IMR-90 (cell line): ENCODE measurements around the gene AUTS2. TPM values are rescaled to one million over a fixed set of nuclear protein-coding genes. Genes with fewer than 3 reads are reported as not detected.

Source experiments
- ATAC-seq: fragments of 200-7000 bp; cut with Tn5 transposase; 2 replicates; pipeline ENCODE4 v1.9.1; 2020; ENCODE audit warnings: low read depth, mild to moderate bottlenecking, moderate library complexity
- BruUV-seq: library from RNA; stranded (reverse); fragments of 400-500 nt; replicated peaks from 2 replicates; lab custom pipeline; 2021; lab: Mats Ljungman, UMichigan
- CTCF ChIA-PET: fragments of 300-600 bp; formaldehyde crosslinking; extraction: SDS; loops from one replicate; lab custom pipeline; 2021; ENCODE audit warnings: antibody characterized with exemption; lab: Yijun Ruan, JAX
- POLR2A ChIA-PET: fragments of 300-600 bp; sonication (Branson Sonifier 250); formaldehyde crosslinking; loops from one replicate; lab custom pipeline; 2022; ENCODE audit warnings: antibody characterized with exemption; ENCODE audit not compliant: unreplicated experiment; lab: Charles Lee
- DNase-seq: peaks from one replicate; pipeline ENCODE4 v3.0.0; 2013
- H2AFZ ChIP-seq: replicated peaks from 2 replicates; pipeline ENCODE3; 2013; ENCODE audit warnings: low read length, mild to moderate bottlenecking; ENCODE audit not compliant: poor library complexity
- H2AK5ac ChIP-seq: 2 replicates; pipeline ENCODE4 v1.6.1; 2013; ENCODE audit warnings: low read depth, low read length, inconsistent platforms
- H2AK9ac ChIP-seq: replicated peaks from 2 replicates; pipeline ENCODE3; 2013; ENCODE audit warnings: mild to moderate bottlenecking, low read depth, low read length, moderate library complexity; ENCODE audit not compliant: poor library complexity
- H2BK120ac ChIP-seq: 2 replicates; pipeline ENCODE4 v1.6.1; 2013; ENCODE audit warnings: low read depth, low read length, inconsistent platforms
- H2BK15ac ChIP-seq: 3 replicates; pipeline ENCODE4 v1.6.1; 2013; ENCODE audit warnings: low read depth, low read length, inconsistent platforms
- H2BK20ac ChIP-seq: 2 replicates; pipeline ENCODE4 v1.6.1; 2013; ENCODE audit warnings: low read depth, mild to moderate bottlenecking, inconsistent platforms, low read length, moderate library complexity
- H2BK5ac ChIP-seq: 2 replicates; pipeline ENCODE4 v1.6.1; 2013; ENCODE audit warnings: mild to moderate bottlenecking, low read depth, low read length, inconsistent platforms; ENCODE audit not compliant: poor library complexity, severe bottlenecking
- H3K14ac ChIP-seq: replicated peaks from 2 replicates; pipeline ENCODE4 v1.6.1; 2013; ENCODE audit warnings: low read depth, low read length, inconsistent platforms
- H3K18ac ChIP-seq: 2 replicates; pipeline ENCODE4 v1.6.1; 2013; ENCODE audit warnings: low read depth, low read length, control low read depth
- H3K23ac ChIP-seq: 2 replicates; pipeline ENCODE4 v1.6.1; 2013; ENCODE audit warnings: low read depth, low read length, inconsistent platforms
- H3K27ac ChIP-seq: 2 replicates; pipeline ENCODE4 v1.5.1; 2013; ENCODE audit warnings: mild to moderate bottlenecking, control low read depth, low read length; ENCODE audit not compliant: insufficient read depth
- H3K27me3 ChIP-seq: 2 replicates; pipeline ENCODE4 v1.6.1; 2013; ENCODE audit warnings: low read length; ENCODE audit not compliant: control insufficient read depth, insufficient read depth
- H3K36me3 ChIP-seq: 2 replicates; pipeline ENCODE4 v1.6.1; 2013; ENCODE audit warnings: low read length, mixed read lengths; ENCODE audit not compliant: control insufficient read depth, insufficient read depth
- H3K4ac ChIP-seq: 2 replicates; pipeline ENCODE4 v1.6.1; 2013; ENCODE audit warnings: low read depth, low read length, inconsistent platforms
- H3K4me1 ChIP-seq: 2 replicates; pipeline ENCODE4 v1.6.1; 2013; ENCODE audit warnings: low read length, mixed read lengths; ENCODE audit not compliant: control insufficient read depth, insufficient read depth
- H3K4me2 ChIP-seq: 2 replicates; pipeline ENCODE4 v1.6.1; 2013; ENCODE audit warnings: low read depth, mild to moderate bottlenecking, control low read depth, low read length, moderate library complexity
- H3K4me3 ChIP-seq: 2 replicates; pipeline ENCODE4 v1.5.1; 2013; ENCODE audit warnings: low read depth, mild to moderate bottlenecking, control low read depth, low read length, moderate library complexity; ENCODE audit not compliant: insufficient read depth
- H3K56ac ChIP-seq: 2 replicates; pipeline ENCODE4 v1.6.1; 2013; ENCODE audit warnings: low read length, inconsistent platforms; ENCODE audit not compliant: insufficient read depth; ENCODE audit errors: extremely low read depth
- H3K79me1 ChIP-seq, 2 experiments: 2 replicates each; pipeline ENCODE4 v1.6.1; 2013; ENCODE audit warnings: low read length in 2 of 2, inconsistent platforms in 1 of 2, low read depth in 1 of 2
- H3K9ac ChIP-seq: 2 replicates; pipeline ENCODE4 v1.6.1; 2013; ENCODE audit warnings: low read depth, low read length, control low read depth
- H3K9me1 ChIP-seq: 2 replicates; pipeline ENCODE4 v1.6.1; 2013; ENCODE audit warnings: low read length, inconsistent platforms; ENCODE audit not compliant: insufficient read depth
- H3K9me3 ChIP-seq: 2 replicates; pipeline ENCODE4 v1.6.1; 2013; ENCODE audit warnings: low read length; ENCODE audit not compliant: control insufficient read depth, insufficient read depth
- H4K20me1 ChIP-seq: 2 replicates; pipeline ENCODE4 v1.6.1; 2013; ENCODE audit warnings: low read length, inconsistent platforms; ENCODE audit not compliant: insufficient read depth
- H4K5ac ChIP-seq: 2 replicates; pipeline ENCODE4 v1.6.1; 2013; ENCODE audit warnings: mild to moderate bottlenecking, low read depth, low read length, control low read depth
- H4K8ac ChIP-seq, 2 experiments: 2 replicates each; pipeline ENCODE4 v1.6.1; 2013; ENCODE audit warnings: low read depth in 2 of 2, low read length in 2 of 2, control low read depth in 1 of 2, inconsistent platforms in 1 of 2
- H4K91ac ChIP-seq: 2 replicates; pipeline ENCODE4 v1.6.1; 2013; ENCODE audit warnings: low read depth, low read length, inconsistent platforms; ENCODE audit not compliant: insufficient read depth
- BHLHE40 ChIP-seq: fragments of 150-350 bp; IDR thresholded peaks from 2 replicates; pipeline ENCODE4 v1.6.1; 2016; ENCODE audit warnings: mild to moderate bottlenecking, low read depth, low read length
- CEBPB ChIP-seq: IDR thresholded peaks from 2 replicates; pipeline ENCODE4 v1.6.1; 2012; ENCODE audit warnings: low read depth, low read length, improper control_type of control experiment
- CHD1 ChIP-seq: IDR thresholded peaks from 2 replicates; pipeline ENCODE4 v1.6.1; 2012; ENCODE audit warnings: low read depth, low read length, improper control_type of control experiment
- FOS ChIP-seq: fragments of 150-350 bp; IDR thresholded peaks from 2 replicates; pipeline ENCODE4 v1.6.1; 2016; ENCODE audit warnings: low read depth, low read length
- MAFK ChIP-seq: IDR thresholded peaks from 2 replicates; pipeline ENCODE4 v1.6.1; 2012; ENCODE audit warnings: low read depth, low read length, improper control_type of control experiment
- MAZ ChIP-seq: IDR thresholded peaks from 2 replicates; pipeline ENCODE4 v1.6.1; 2012; ENCODE audit warnings: low read depth, mild to moderate bottlenecking, low read length, improper control_type of control experiment, moderate library complexity, borderline replicate concordance
- MXI1 ChIP-seq: IDR thresholded peaks from 2 replicates; pipeline ENCODE4 v1.6.1; 2012; ENCODE audit warnings: low read depth, mild to moderate bottlenecking, low read length, moderate library complexity, borderline replicate concordance
- NFE2L2 ChIP-seq: fragments of 150-350 bp; IDR thresholded peaks from 2 replicates; pipeline ENCODE4 v1.6.1; 2016; ENCODE audit warnings: low read depth, mild to moderate bottlenecking, low read length
- POLR2A ChIP-seq: IDR thresholded peaks from 2 replicates; pipeline ENCODE4 v1.6.1; 2012; ENCODE audit warnings: mild to moderate bottlenecking, low read depth, low read length
- RAD21 ChIP-seq: IDR thresholded peaks from 2 replicates; pipeline ENCODE4 v1.6.1; 2012; ENCODE audit warnings: low read length, improper control_type of control experiment
- RCOR1 ChIP-seq: IDR thresholded peaks from 2 replicates; pipeline ENCODE4 v1.6.1; 2012; ENCODE audit warnings: mild to moderate bottlenecking, low read length, improper control_type of control experiment; ENCODE audit not compliant: insufficient replicate concordance
- RFX5 ChIP-seq: IDR thresholded peaks from 2 replicates; pipeline ENCODE4 v1.8.0; 2012; ENCODE audit warnings: low read depth, mild to moderate bottlenecking, low read length, moderate library complexity
- SMC3 ChIP-seq: fragments of 150-350 bp; IDR thresholded peaks from 2 replicates; pipeline ENCODE4 v1.6.1; 2016; ENCODE audit warnings: low read depth, mild to moderate bottlenecking, antibody characterized with exemption, low read length, moderate library complexity
- WGBS, 2 experiments: methylation state at CpG; one replicate each; pipeline versions ENCODE4 v1.1.5 to v1.1.7; 2013; ENCODE audit warnings: missing lambda C conversion rate in 2 of 2; ENCODE audit not compliant: insufficient read length in 1 of 2; ENCODE audit errors: extremely low coverage in 2 of 2; 5-methylcytosine and 5-hydroxymethylcytosine counted together
- dilution Hi-C: fragments of 300-500 bp; cut with HindIII; formaldehyde crosslinking; loops from one replicate; pipeline ENCODE4 v1.14.3; 2018; ENCODE audit warnings: low sequenced_read_pairs; ENCODE audit not compliant: unreplicated experiment
- in situ Hi-C: fragments of 300-500 bp; cut with MboI; formaldehyde crosslinking; loops from 3 replicates; pipeline ENCODE4 v1.14.3; 2019; ENCODE audit warnings: low sequenced_read_pairs, inconsistent platforms, mixed read lengths
- intact Hi-C: fragments of 100-400 bp; cut with micrococcal nuclease; formaldehyde crosslinking; loops from 2 replicates; pipeline ENCODE4 v1.10.0; 2022
- polyA plus RNA-seq, 3 experiments: library from polyadenylated mRNA; depleted of rRNA; stranded (reverse); fragments of >200 nt; gene quantifications; 2 replicates each; pipeline ENCODE4 v1.2.3, GENCODE V29; 2012; ENCODE audit warnings: low replicate concordance in 1 of 3
- total RNA-seq: library from RNA; depleted of rRNA; stranded (reverse); fragments of >200 nt; gene quantifications from 2 replicates; pipeline ENCODE4 v1.2.3, GENCODE V29; 2012
- TF ChIP-seq, protein P1 (sequence below): fragments of 150-350 bp; IDR thresholded peaks from 2 replicates; pipeline ENCODE4 v1.6.1; 2016; ENCODE audit warnings: low read depth, mild to moderate bottlenecking, low read length, moderate library complexity, borderline replicate concordance
- TF ChIP-seq, protein P2 (sequence below): conservative IDR thresholded peaks from 2 replicates; pipeline ENCODE4 v1.5.1; 2012; ENCODE audit warnings: mild to moderate bottlenecking, low read depth, low read length, improper control_type of control experiment
- TF ChIP-seq, protein P3 (sequence below): fragments of 150-350 bp; IDR thresholded peaks from 2 replicates; pipeline ENCODE4 v1.6.1; 2017; ENCODE audit warnings: mild to moderate bottlenecking, antibody characterized with exemption, low read length, low read depth

Gene AUTS2
- total and polyA plus RNA-seq, 2 of the 4 experiments (the other 2 are of a cell fraction), result 0.90 to 3.0 TPM

DNA sequence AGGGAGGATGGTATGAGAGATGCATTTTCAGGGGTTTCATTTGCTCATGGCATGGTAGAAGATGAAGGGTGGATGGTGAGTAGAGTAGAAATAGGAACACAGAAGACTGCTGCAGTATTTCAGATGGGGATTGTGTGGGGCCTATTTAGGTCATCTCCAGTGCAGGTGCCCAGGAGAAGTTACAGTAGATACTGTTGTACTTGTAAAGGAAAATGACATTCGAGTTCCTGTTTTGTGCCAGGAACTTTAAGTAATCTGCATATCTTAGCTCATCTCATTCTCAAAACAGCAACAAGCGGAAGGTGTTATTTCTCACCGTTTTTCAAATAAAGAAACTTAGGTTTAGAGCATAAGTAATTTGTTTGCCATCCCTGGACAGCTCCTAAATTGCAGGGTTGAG, 156.2 kb downstream of the AUTS2 start:
- ChIA-PET CTCF (interaction anchor here (0.7 kb wide), 1 partner anchor 1110 kb away, joined by 3 read pairs; no protein-coding TSS in a partner anchor), POLR2A (no interaction called here)

More for the DNA sequence above, 156.2 kb downstream of the AUTS2 start:
- Histone ChIP-seq H2BK15ac (no peak overlapping the region), H3K14ac (no peak overlapping the region), H3K27ac (no peak overlapping the region), H4K8ac (no peak overlapping the region), H2AK9ac (no peak overlapping the region), H3K4me2 (no peak overlapping the region), H3K18ac (no peak overlapping the region), H3K9me1 (no peaks in the 10 kb centered on the region), H3K56ac (no peak overlapping the region), H3K4ac (no peak overlapping the region), H2BK5ac (no peak overlapping the region), H4K20me1 (no peaks in the 10 kb centered on the region), H2BK20ac (no peak overlapping the region), H2AK5ac (no peak overlapping the region), H3K4me3 (no peak overlapping the region), H3K36me3 (no peaks in the 10 kb centered on the region), H4K91ac (no peak overlapping the region), H3K23ac (no peak overlapping the region), H3K4me1 (no peaks in the 10 kb centered on the region), H3K9ac (no peak overlapping the region), H2AFZ (no peak overlapping the region), H4K5ac (no peak overlapping the region), H3K27me3 (no peaks in the 10 kb centered on the region), H2BK120ac (no peak overlapping the region), H3K9me3 (no peaks in the 10 kb centered on the region; the same call in 1 of the 2 replicates), H3K79me1 (no peaks in the 10 kb centered on the region)
- in situ Hi-C loops (no loop called here), dilution Hi-C loops (no loop called here), intact Hi-C loops (no loop called here)
- no peak for DNase-seq
- ATAC-seq, result no peak
- WGBS, 2 experiments, result no CpG with 5 or more reads among the region's 3 CpGs
- TF ChIP-seq FOS (no peak), CEBPB (no peak), MAFK (no peak), POLR2A (no peak), MXI1 (no peak), MAZ (no peak), BHLHE40 (no peak), RAD21 (no peak), CHD1 (no peak), SMC3 (no peak), NFE2L2 (no peak), RFX5 (no peak), RCOR1 (no peak)
- TF ChIP-seq, protein P1, sequence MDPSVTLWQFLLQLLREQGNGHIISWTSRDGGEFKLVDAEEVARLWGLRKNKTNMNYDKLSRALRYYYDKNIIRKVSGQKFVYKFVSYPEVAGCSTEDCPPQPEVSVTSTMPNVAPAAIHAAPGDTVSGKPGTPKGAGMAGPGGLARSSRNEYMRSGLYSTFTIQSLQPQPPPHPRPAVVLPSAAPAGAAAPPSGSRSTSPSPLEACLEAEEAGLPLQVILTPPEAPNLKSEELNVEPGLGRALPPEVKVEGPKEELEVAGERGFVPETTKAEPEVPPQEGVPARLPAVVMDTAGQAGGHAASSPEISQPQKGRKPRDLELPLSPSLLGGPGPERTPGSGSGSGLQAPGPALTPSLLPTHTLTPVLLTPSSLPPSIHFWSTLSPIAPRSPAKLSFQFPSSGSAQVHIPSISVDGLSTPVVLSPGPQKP, result no peak
- TF ChIP-seq, protein P2, sequence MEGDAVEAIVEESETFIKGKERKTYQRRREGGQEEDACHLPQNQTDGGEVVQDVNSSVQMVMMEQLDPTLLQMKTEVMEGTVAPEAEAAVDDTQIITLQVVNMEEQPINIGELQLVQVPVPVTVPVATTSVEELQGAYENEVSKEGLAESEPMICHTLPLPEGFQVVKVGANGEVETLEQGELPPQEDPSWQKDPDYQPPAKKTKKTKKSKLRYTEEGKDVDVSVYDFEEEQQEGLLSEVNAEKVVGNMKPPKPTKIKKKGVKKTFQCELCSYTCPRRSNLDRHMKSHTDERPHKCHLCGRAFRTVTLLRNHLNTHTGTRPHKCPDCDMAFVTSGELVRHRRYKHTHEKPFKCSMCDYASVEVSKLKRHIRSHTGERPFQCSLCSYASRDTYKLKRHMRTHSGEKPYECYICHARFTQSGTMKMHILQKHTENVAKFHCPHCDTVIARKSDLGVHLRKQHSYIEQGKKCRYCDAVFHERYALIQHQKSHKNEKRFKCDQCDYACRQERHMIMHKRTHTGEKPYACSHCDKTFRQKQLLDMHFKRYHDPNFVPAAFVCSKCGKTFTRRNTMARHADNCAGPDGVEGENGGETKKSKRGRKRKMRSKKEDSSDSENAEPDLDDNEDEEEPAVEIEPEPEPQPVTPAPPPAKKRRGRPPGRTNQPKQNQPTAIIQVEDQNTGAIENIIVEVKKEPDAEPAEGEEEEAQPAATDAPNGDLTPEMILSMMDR, result no peak
- TF ChIP-seq, protein P3, sequence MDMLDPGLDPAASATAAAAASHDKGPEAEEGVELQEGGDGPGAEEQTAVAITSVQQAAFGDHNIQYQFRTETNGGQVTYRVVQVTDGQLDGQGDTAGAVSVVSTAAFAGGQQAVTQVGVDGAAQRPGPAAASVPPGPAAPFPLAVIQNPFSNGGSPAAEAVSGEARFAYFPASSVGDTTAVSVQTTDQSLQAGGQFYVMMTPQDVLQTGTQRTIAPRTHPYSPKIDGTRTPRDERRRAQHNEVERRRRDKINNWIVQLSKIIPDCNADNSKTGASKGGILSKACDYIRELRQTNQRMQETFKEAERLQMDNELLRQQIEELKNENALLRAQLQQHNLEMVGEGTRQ, result no peak
- no TSS peak for BruUV-seq
